ENCODE data around the gene CASZ1.

DNA sequence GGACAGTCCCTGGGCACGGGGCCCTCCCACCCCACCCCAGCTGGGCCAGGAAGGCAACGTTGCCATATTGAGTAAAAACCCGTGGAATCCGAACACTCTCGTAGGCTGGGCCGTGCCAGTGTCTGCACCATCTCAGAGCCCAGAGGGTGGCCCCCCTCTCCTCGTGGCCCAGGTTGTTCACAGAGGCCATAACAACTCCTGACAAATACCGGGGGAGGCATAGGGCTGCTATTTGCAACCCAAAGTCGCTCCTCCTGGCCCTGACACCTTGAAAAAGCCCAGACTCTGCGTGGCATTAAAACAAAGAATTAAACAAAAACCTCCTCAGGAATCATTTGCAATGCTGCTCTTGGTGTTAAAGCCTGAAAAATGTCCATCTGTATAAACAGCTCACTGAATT, 141.4 kb downstream of the CASZ1 start:
- TF ChIP-seq, protein P1, sequence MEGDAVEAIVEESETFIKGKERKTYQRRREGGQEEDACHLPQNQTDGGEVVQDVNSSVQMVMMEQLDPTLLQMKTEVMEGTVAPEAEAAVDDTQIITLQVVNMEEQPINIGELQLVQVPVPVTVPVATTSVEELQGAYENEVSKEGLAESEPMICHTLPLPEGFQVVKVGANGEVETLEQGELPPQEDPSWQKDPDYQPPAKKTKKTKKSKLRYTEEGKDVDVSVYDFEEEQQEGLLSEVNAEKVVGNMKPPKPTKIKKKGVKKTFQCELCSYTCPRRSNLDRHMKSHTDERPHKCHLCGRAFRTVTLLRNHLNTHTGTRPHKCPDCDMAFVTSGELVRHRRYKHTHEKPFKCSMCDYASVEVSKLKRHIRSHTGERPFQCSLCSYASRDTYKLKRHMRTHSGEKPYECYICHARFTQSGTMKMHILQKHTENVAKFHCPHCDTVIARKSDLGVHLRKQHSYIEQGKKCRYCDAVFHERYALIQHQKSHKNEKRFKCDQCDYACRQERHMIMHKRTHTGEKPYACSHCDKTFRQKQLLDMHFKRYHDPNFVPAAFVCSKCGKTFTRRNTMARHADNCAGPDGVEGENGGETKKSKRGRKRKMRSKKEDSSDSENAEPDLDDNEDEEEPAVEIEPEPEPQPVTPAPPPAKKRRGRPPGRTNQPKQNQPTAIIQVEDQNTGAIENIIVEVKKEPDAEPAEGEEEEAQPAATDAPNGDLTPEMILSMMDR (IDR thresholded peaks at IDR 0.05; ENCODE audit: insufficient read depth, low read length, poor library complexity, severe bottlenecking) = no peak
- TF ChIP-seq EZH2phosphoT487 (conservative IDR thresholded peaks at IDR 0.05; ENCODE audit: low read length) = no peak
